ENCODE measurements around the gene LRRN2. TPM values are rescaled to one million over a fixed set of nuclear protein-coding genes. Genes with fewer than 3 reads are reported as not detected.

The LRRN2 gene
- total RNA-seq, 2 donors from 2014 or later = 11.4 to 16.2 TPM

DNA sequence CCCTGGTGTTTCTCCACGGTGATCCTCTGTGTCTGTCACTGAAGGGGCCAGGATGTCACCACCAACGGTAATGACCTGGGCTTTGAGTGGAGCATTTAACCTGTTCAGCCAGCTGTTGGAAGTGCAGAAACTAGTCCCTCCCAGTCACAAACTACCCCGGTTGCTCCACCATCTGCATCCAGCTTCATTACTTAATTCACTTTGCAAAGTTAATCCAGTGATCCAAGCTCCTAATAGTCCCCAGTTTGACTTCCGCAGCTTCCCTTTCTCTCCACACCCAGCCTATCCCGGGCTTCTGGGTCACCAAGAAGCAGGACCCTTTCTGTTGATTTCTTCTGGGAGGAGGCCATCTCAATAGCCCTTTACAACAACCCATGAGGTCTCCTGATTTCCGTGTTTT lies 105.9 kb downstream of the LRRN2 start:
- Histone ChIP-seq H3K9ac (ENCODE audit: extremely low read depth, low read length, poor library complexity, severe bottlenecking) (no peak overlapping the region), H3K4me3 (ENCODE audit: low read length) (no peak overlapping the region), H3K9me3 (ENCODE audit: control insufficient read depth, low read length) (no peaks in the 10 kb centered on the region), H3K27me3 (ENCODE audit: control insufficient read depth, insufficient read depth, low read length, poor library complexity, severe bottlenecking) (no peaks in the 10 kb centered on the region), H3K27ac (ENCODE audit: low read depth, low read length) (no peak overlapping the region), H3K36me3 (ENCODE audit: control insufficient read depth, insufficient read depth, low read length) (no peaks in the 10 kb centered on the region), H3K4me1 (ENCODE audit: control insufficient read depth, insufficient read depth, low read length) (no peaks in the 10 kb centered on the region)
- Mint-ChIP-seq H3K9me3 (no peaks in the 10 kb centered on the region), H3K27ac (no peak overlapping the region), H3K27me3 (ENCODE audit: insufficient read depth) (peaks cover 6% of the 10 kb centered on the region), H3K4me1 (peaks cover 20% of the 10 kb centered on the region), H3K36me3 (ENCODE audit: low read depth) (no peaks in the 10 kb centered on the region), H3K4me3 (no peak overlapping the region)
- 72 to 79% methylated on average over 4 to 6 of the region's 6 CpGs for WGBS, 2 experiments (ENCODE audit: insufficient coverage in 1 of 2, insufficient read length in 1 of 2)
- no peak for TF ChIP-seq CTCF (conservative IDR thresholded peaks at IDR 0.05)
- DNase-seq = no peak

DNA sequence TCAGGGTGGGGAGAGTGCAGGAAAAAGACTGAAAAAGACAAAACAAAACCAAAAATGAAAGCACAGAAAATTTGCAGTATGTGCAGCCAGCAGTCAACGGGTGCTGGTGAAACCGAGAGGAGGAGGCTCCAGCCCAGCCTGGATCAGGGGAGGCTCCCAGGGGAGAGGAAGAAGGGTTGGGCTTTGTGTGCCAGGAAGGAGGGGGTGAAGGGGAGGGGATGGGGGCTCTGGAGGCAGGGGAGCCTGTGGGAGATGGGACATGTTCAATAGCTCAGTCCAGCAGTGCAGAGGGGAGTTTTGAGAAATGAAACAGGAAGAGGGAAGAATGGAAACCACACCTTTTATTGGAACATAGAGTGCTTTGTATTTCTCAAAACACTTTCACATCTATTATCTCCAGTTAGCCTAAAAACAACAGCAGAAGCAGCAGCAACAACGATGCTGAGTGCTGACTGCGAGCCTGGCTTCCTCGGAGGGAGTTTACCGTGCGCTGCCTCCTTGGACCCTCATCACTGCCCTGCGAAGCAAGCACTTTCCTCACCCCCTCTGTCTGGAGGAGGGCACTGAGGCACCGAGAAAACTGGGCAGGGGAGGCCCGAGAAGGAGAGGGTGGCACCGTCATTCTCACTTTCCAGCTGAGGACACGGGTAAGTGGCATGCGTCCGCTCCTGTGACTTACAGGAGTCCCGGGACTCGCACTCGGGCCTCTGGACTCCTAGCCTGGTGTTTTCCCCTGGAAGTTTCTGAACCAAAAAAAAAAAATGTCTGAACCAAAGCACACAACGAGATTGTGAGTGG lies 106.5 kb downstream of the LRRN2 start:
- Mint-ChIP-seq H3K4me1 (peaks cover 26% of the 10 kb centered on the region), H3K9me3 (no peaks in the 10 kb centered on the region), H3K27me3 (ENCODE audit: insufficient read depth) (peaks cover 6% of the 10 kb centered on the region), H3K27ac (no peak overlapping the region), H3K36me3 (ENCODE audit: low read depth) (no peaks in the 10 kb centered on the region), H3K4me3 (no peak overlapping the region)
- Histone ChIP-seq H3K4me1 (ENCODE audit: control insufficient read depth, insufficient read depth, low read length) (no peaks in the 10 kb centered on the region), H3K9me3 (ENCODE audit: control insufficient read depth, low read length) (no peaks in the 10 kb centered on the region), H3K36me3 (ENCODE audit: control insufficient read depth, insufficient read depth, low read length) (no peaks in the 10 kb centered on the region), H3K4me3 (ENCODE audit: low read length) (no peak overlapping the region), H3K27ac (ENCODE audit: low read depth, low read length) (no peak overlapping the region), H3K27me3 (ENCODE audit: control insufficient read depth, insufficient read depth, low read length, poor library complexity, severe bottlenecking) (no peaks in the 10 kb centered on the region), H3K9ac (ENCODE audit: extremely low read depth, low read length, poor library complexity, severe bottlenecking) (no peak overlapping the region)
- TF ChIP-seq CTCF (conservative IDR thresholded peaks at IDR 0.05) = no peak
- WGBS, 2 experiments (ENCODE audit: insufficient coverage in 1 of 2, insufficient read length in 1 of 2) = 73 to 75% methylated on average over 13 to 18 of the region's 18 CpGs
- DNase-seq = peak; percentile 70

DNA sequence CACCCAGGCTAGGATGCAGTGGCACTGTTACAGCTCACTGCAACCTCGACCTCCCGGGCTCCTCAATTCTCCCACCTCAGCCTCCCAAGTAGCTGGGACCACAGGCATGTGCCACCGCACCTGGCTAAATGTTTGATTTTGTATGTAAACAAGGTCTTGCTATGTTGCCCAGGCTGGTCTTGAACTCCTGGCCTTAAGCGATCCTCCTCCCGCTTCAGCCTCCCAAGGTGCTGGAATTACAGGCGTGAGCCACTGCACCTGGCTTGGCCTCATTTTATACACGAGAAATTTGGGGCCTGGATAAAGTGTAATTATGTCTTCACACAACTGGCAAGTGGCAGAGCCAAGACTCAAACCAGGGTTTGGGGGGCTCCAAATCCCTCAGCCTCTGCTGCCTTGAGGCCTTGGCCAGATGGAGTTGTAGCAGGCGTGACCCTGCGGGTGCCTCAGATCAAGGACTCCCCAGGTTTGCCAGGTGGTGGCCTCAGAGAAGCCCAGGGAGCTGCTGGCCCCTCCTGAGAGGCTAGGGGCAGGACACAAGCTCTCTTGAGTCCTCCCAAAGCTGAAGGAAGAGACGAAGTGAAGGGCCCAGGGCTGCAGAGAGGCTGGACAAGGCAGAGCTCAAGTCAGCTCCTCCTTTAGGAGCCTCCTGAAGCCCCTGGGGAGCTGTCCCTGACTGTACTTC lies 107.6 kb downstream of the LRRN2 start:
- Histone ChIP-seq H3K4me3 (ENCODE audit: low read length) (no peak overlapping the region), H3K9me3 (ENCODE audit: control insufficient read depth, low read length) (no peaks in the 10 kb centered on the region), H3K9ac (ENCODE audit: extremely low read depth, low read length, poor library complexity, severe bottlenecking) (no peak overlapping the region), H3K4me1 (ENCODE audit: control insufficient read depth, insufficient read depth, low read length) (no peaks in the 10 kb centered on the region), H3K27me3 (ENCODE audit: control insufficient read depth, insufficient read depth, low read length, poor library complexity, severe bottlenecking) (no peaks in the 10 kb centered on the region), H3K27ac (ENCODE audit: low read depth, low read length) (no peak overlapping the region), H3K36me3 (ENCODE audit: control insufficient read depth, insufficient read depth, low read length) (no peaks in the 10 kb centered on the region)
- H3K27me3 Mint-ChIP-seq (ENCODE audit: insufficient read depth) = peaks cover 6% of the 10 kb centered on the region
- H3K27ac Mint-ChIP-seq = no peak overlapping the region
- TF ChIP-seq CTCF (conservative IDR thresholded peaks at IDR 0.05) = no peak
- H3K4me1 Mint-ChIP-seq = peaks cover 37% of the 10 kb centered on the region
- no peak overlapping the region for H3K4me3 Mint-ChIP-seq
- no peaks in the 10 kb centered on the region for H3K36me3 Mint-ChIP-seq (ENCODE audit: low read depth)
- DNase-seq = peak; percentile 61
- H3K9me3 Mint-ChIP-seq = no peaks in the 10 kb centered on the region
- 89 to 91% methylated on average over 9 to 10 of the region's 10 CpGs for WGBS, 2 experiments (ENCODE audit: insufficient coverage in 1 of 2, insufficient read length in 1 of 2)
